Thymus (tissue), 11 donors: ENCODE data around the gene SMAD5. TPM values are rescaled to one million over a fixed set of nuclear protein-coding genes. Genes with fewer than 3 reads are reported as not detected.
A peak's percentile ranks its signal among the peaks of the same experiment; 100 is the strongest.

ENCODE experiments used
- DNase-seq, 9 donors: peaks; one replicate each; pipeline ENCODE4 v3.0.0-alpha.2; 2013; ENCODE audit warnings: low spot score in 9 of 9, low read depth in 6 of 9, missing footprints in 1 of 9
- H3K27ac ChIP-seq, 2 donors: one replicate each; pipeline ENCODE4 v1.5.1; 2013; ENCODE audit warnings: control low read depth in 1 of 2, low read depth in 1 of 2, low read length in 1 of 2, mild to moderate bottlenecking in 1 of 2, moderate library complexity in 1 of 2
- H3K27me3 ChIP-seq, 2 donors: one replicate each; pipeline ENCODE4 v1.5.1; 2013; ENCODE audit warnings: low read length in 1 of 2; ENCODE audit not compliant: control insufficient read depth in 2 of 2, insufficient read depth in 1 of 2
- H3K36me3 ChIP-seq, 2 donors: one replicate each; pipeline ENCODE4 v1.5.1; 2013; ENCODE audit warnings: low read length in 1 of 2, mild to moderate bottlenecking in 1 of 2, moderate library complexity in 1 of 2; ENCODE audit not compliant: control insufficient read depth in 2 of 2, insufficient read depth in 2 of 2
- H3K4me1 ChIP-seq, 2 donors: one replicate each; pipeline ENCODE4 v1.5.1; 2013; ENCODE audit warnings: low read length in 2 of 2; ENCODE audit not compliant: control insufficient read depth in 2 of 2, insufficient read depth in 2 of 2
- H3K4me3 ChIP-seq, 2 donors: one replicate each; pipeline ENCODE4 v1.5.1; 2013; ENCODE audit warnings: low read length in 2 of 2, control low read depth in 1 of 2, mild to moderate bottlenecking in 1 of 2
- H3K9me3 ChIP-seq, 2 donors: one replicate each; pipeline ENCODE4 v1.5.1; 2013; ENCODE audit warnings: low read length in 1 of 2, mild to moderate bottlenecking in 1 of 2; ENCODE audit not compliant: control insufficient read depth in 2 of 2, insufficient read depth in 1 of 2
- WGBS: extraction: QIAGEN DNeasy Blood & Tissue Kit; methylation state at CpG from one replicate; pipeline ENCODE4 v1.1.7; 2013; 5-methylcytosine and 5-hydroxymethylcytosine counted together
- polyA plus RNA-seq: library from polyadenylated mRNA; stranded (reverse); fragments of 200-250 nt; gene quantifications from one replicate; pipeline ENCODE4 v1.2.3, GENCODE V29; 2013
- total RNA-seq: library from RNA; stranded (reverse); fragments of 120-200 nt; gene quantifications from one replicate; pipeline ENCODE4 v1.2.4, GENCODE V29; 2013
- donor health status: healthy.

The SMAD5 gene
- total and polyA plus RNA-seq, 2 donors: 12.2 to 20.1 TPM

DNA sequence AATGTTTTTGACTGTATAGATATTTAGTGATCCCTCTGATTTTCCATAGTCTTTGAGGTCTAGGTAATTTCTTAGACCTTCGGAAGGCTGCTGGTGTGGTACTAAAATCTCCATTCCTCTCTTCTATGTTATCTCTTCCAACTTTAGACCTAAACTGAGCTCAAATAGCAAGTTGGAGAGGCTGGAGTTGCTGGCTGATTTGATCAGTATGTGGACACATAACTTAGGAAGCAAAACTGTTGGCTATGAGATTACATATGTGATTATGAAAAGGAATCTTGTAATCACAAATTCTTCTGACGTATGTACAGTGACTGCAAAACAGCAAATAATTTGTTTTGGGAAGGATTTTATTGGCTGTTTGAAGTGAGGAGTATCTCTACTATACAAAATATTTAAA lies 2.1 kb upstream of the SMAD5 start:
- Histone ChIP-seq H3K27me3 (peaks cover 7 to 24% of the 10 kb centered on the region in 2 donors), H3K27ac (no peak overlapping the region), H3K36me3 (no peaks in the 10 kb centered on the region), H3K4me1 (peaks cover 3 to 5% of the 10 kb centered on the region in 2 donors), H3K9me3 (no peaks in the 10 kb centered on the region), H3K4me3 (no peak overlapping the region)
- DNase-seq: no peak
- WGBS: 94% methylated on average over 2 of the region's 2 CpGs

DNA sequence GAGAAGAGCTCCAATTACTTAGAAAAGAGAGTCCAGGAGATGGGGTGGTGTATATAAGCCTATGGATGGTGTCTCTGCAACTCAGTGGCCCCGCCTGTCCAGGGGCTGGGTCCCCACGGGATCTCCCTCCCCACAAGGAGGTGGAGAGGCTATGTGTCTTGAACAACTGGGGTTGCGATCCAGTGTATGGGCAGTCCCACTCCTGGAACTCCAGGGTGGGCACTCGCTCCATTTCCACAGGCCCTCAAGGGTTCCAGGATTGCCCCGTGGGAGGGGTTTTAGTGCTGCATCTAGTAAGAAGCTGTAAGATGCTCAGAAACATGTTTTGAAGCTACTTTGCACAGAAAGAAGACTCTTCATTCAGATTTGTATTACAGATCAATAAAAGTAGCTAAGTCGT lies 558 bp upstream of the SMAD5 start:
- no peak for DNase-seq
- H3K4me3 ChIP-seq: peak overlapping the region; percentile 59 to 79
- peaks cover 7 to 24% of the 10 kb centered on the region in 2 donors for H3K27me3 ChIP-seq
- H3K27ac ChIP-seq: no peak overlapping the region
- H3K9me3 ChIP-seq: no peaks in the 10 kb centered on the region
- H3K4me1 ChIP-seq: peaks cover 3 to 5% of the 10 kb centered on the region in 2 donors
- no peaks in the 10 kb centered on the region for H3K36me3 ChIP-seq
- WGBS: 11% methylated on average over 6 of the region's 6 CpGs

DNA sequence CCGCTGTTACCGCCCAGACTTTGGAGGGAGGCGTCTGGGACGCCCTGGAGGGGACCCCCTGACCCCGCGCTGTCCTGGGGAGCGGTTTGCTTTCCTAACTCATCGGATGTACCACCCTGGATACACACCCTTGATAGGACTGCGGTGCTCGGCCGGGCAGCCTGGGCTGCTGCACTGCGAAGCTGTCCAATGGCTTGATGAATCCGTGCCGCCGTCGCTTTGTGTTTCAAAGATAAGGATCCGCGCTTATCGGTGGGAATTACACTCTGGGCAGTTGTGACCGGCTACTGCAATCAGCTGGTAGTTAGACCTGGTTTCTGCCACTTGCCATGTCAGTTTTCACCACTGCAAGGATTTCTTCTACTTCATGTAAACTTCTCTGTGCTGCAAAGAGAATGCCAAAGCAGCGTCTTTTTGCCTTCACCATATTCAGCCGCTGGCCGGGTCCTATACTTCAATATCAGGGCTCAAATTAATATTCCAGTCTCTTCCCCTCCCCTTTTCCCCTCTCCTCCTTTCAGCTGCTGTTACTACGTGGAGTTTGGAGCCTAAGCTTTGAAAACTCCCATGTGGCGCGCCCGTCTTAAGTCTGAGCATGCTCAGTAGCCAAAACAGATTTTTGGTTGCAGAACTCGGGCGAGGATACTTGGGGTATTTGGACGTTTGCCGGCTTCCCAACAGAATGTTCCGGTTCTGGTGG lies 727 bp downstream of the SMAD5 start:
- H3K4me1 ChIP-seq: peaks cover 3 to 5% of the 10 kb centered on the region in 2 donors
- H3K27me3 ChIP-seq: peaks cover 7 to 23% of the 10 kb centered on the region in 2 donors
- peak overlapping the region; percentile 59 to 79 for H3K4me3 ChIP-seq
- H3K27ac ChIP-seq: peak overlapping the region; percentile 65 to 89
- no peaks in the 10 kb centered on the region for H3K36me3 ChIP-seq
- no peaks in the 10 kb centered on the region for H3K9me3 ChIP-seq
- peak in 5 of 9 donors; percentile 16 to 53 (median 36) for DNase-seq
- WGBS: 1% methylated on average over 32 of the region's 32 CpGs

DNA sequence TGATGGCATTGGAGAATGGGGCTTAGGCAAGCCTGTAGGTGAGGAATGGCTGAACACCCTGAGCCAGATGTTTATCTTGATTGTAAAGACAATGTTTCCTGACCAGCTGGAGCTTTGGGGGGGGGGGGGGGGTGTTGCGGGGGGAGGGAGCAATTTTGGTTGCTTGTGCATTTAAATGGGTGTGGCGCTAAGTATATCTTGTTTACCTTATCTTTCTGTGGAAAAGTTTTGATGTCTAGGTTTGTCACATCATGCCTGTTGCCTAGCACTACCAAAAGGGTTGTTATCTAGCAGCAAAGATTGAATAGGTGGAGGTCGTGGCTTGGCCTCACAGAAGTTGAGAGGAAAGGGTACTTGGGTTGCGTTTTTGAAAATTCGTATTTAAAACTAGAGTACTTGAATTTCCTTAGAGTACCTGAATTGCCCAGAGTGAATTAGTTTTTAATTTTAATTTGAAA lies 1.3 kb downstream of the SMAD5 start:
- DNase-seq: no peak
- WGBS: 35% methylated on average over 5 of the region's 5 CpGs
- Histone ChIP-seq H3K9me3 (no peaks in the 10 kb centered on the region), H3K27ac (no peak overlapping the region), H3K36me3 (no peaks in the 10 kb centered on the region), H3K27me3 (peaks cover 7 to 21% of the 10 kb centered on the region in 2 donors), H3K4me1 (peaks cover 3 to 5% of the 10 kb centered on the region in 2 donors), H3K4me3 (peak overlapping the region; percentile 59 to 79)

DNA sequence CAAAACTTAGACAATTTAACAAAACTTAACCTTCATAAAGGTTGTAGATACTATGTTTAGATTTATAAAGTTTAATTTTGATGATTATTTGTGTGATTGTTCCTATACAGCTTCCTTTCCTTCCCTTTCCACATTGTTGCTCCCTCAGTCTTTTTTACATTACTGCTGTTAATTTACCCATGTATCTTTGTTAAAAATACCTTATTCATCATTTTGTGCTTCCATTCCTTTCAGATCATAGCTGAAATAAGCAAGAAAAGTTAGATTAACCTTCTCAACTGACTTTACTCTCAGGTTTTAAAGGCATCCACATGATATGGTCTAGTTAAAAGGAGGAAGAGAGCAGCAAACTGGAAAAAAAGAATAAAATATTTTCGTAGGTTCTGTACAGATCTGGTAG lies 2.0 kb downstream of the SMAD5 start:
- Histone ChIP-seq H3K36me3 (no peaks in the 10 kb centered on the region), H3K27me3 (peaks cover 7 to 19% of the 10 kb centered on the region in 2 donors), H3K4me3 (no peak overlapping the region), H3K27ac (no peak overlapping the region), H3K4me1 (peaks cover 3 to 5% of the 10 kb centered on the region in 2 donors), H3K9me3 (no peaks in the 10 kb centered on the region)
- WGBS: 86% methylated on average over 1 of the region's 1 CpG
- DNase-seq: no peak

DNA sequence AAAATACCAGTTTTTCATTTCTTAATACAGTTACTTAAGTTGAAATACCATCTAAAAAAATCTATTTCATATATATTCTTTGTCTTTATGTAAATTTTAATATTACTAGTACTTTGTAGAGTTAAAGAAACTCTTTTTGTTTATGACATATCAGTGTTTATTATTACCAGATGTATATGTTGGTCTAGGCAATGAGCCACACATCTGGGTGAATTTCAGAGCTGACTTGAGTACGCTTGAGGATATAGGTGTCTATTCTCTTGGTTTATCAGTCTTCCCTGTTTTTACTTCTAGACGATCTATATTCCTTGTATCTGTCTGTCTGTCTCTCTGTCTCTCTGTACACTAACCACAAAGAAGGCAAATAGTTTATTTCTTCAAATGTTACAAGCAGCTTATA lies 2.9 kb downstream of the SMAD5 start:
- no peak for DNase-seq
- no peak overlapping the region for H3K27ac ChIP-seq
- no peaks in the 10 kb centered on the region for H3K9me3 ChIP-seq
- WGBS: 98% methylated on average over 2 of the region's 2 CpGs
- peaks cover 3 to 5% of the 10 kb centered on the region in 2 donors for H3K4me1 ChIP-seq
- no peak overlapping the region for H3K4me3 ChIP-seq
- H3K36me3 ChIP-seq: no peaks in the 10 kb centered on the region
- H3K27me3 ChIP-seq: peaks cover 7 to 19% of the 10 kb centered on the region in 2 donors

DNA sequence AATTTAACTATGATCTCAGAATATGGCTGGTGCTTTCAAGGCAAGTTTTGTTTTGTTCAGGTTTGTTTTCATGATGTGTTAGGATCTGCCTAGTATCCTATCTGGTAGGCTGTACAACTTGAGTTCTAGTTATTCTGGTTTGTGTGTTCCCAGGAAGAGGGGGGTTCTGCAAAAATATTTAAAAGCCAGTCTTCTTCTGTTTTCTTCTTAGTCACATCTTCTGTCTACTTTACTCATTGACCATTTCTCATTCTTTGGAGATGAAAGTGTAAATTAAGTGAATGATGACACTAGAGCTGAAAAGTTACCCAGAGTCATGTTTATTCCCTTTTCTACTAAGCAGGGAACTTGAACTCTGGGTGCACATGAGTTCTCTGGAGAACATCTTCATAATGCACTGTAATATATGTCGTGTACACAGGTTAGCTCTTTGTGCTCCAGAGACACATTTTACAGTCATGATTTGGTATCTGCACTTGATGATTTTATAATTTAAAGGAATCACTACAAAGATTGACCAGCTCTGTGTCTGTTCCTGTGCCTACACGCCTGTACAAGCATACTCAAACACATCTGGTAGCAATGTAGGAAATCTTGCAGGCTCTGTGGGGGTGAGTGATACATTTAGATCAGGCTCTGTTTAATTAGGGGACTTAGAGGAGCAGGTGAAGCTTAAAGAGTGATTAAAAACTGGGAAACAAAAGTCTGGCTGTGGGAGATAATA lies 5.0 kb downstream of the SMAD5 start:
- H3K4me3 ChIP-seq: no peak overlapping the region

DNA sequence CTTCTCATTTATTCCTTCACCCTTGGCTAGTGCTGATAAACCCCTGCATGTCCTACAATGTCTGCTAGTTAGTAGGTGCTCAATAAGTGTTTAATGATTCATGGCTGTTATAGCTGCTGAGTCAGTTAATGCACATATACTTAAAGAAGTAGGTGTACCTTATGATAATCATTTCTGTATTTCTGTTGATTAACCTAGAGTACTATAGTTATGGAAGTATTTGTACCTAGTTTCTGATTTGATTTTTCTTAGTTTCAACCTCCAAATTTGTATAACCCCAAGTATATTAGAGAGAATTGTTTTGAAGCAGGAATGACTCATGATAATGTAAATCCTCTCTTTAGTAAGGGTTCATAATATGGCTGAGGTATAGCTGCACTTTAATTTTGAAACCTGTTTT lies 8.9 kb downstream of the SMAD5 start:
- no peak overlapping the region for H3K27ac ChIP-seq
- H3K27me3 ChIP-seq: no peaks in the 10 kb centered on the region
- DNase-seq: no peak
- H3K9me3 ChIP-seq: no peaks in the 10 kb centered on the region
- H3K4me1 ChIP-seq: no peaks in the 10 kb centered on the region
- H3K4me3 ChIP-seq: no peak overlapping the region
- no peaks in the 10 kb centered on the region for H3K36me3 ChIP-seq

More for the DNA sequence above, 5.0 kb downstream of the SMAD5 start:
- Histone ChIP-seq H3K27me3 (peaks cover 2 to 6% of the 10 kb centered on the region in 2 donors), H3K4me1 (peaks cover 0 to 5% of the 10 kb centered on the region in 2 donors), H3K9me3 (no peaks in the 10 kb centered on the region), H3K27ac (no peak overlapping the region), H3K36me3 (no peaks in the 10 kb centered on the region)
- WGBS: 88% methylated on average over 2 of the region's 2 CpGs
- DNase-seq: no peak

DNA sequence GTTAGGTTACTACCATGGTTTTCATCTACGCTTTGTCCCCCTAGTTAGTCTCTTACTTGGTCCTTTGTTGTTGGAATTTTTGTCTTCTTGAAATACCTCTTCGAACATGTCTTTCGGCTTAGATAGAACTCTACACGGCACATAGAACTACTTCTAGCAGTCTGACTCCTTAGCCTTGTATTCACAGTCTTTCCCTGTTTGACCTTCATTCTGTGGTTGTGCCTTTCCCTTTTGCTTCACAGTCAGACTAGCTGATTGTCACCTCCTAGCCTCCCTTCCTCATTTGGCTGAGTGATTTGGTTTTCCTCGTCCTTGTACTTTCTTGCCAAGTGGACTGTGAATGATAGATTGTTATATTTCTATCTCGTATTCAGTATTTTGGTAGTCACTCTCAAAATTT lies 10.7 kb downstream of the SMAD5 start:
- no peak for DNase-seq
- no peak overlapping the region for H3K27ac ChIP-seq
- H3K9me3 ChIP-seq: no peaks in the 10 kb centered on the region
- H3K27me3 ChIP-seq: no peaks in the 10 kb centered on the region
- 97% methylated on average over 6 of the region's 6 CpGs for WGBS
- H3K36me3 ChIP-seq: no peaks in the 10 kb centered on the region
- H3K4me1 ChIP-seq: no peaks in the 10 kb centered on the region
- no peak overlapping the region for H3K4me3 ChIP-seq
